Right lobe of liver (tissue), 4 donors: ENCODE data around the gene KCNH2.

ENCODE experiments used
- CTCF ChIP-seq, 4 donors: fragments of 200-600 bp in 3 of 4; fragments of 450-650 bp in 1 of 4; IDR thresholded peaks; one replicate each; pipeline versions ENCODE4 v1.5.1 to v1.8.0; 2016 to 2022; ENCODE audit warnings: antibody characterized with exemption in 4 of 4, mild to moderate bottlenecking in 2 of 4
- POLR2A ChIP-seq: fragments of 450-650 bp; IDR thresholded peaks from one replicate; pipeline ENCODE4 v1.6.1; 2017; ENCODE audit warnings: antibody characterized with exemption, mild to moderate bottlenecking
- donor health status: DM: no; HTN: no; CAD: no.
- donor health status: DM: no; HTN: no; CAD: no.
- donor health status: DM: no; HTN: yes; CAD: no.

- no peak for TF ChIP-seq CTCF (IDR thresholded peaks at IDR 0.05)
- TF ChIP-seq POLR2A = no peak
These were observed 21.6 kb downstream of the KCNH2 start for GRCh38 chr7:150956395-150957132.
